Gastrocnemius medialis (tissue), 4 donors: Measurements from ENCODE around the gene PTPN4. TPM values are rescaled to one million over a fixed set of nuclear protein-coding genes. Genes with fewer than 3 reads are reported as not detected.

ENCODE experiments used
- ATAC-seq, 2 donors: fragments of 150-250 bp; one replicate each; pipeline ENCODE4 v1.9.1; 2016
- DNase-seq, 2 donors: peaks; one replicate each; pipeline ENCODE4 v3.0.0-alpha.2; 2019
- H3K27ac ChIP-seq, 4 donors: fragments of 200-600 bp; sonication (generic); 1 replicate in 1 of 4; 2 replicates in 3 of 4; pipeline ENCODE4 v1.5.1; 2016 to 2018; ENCODE audit warnings: mild to moderate bottlenecking in 2 of 4, moderate library complexity in 1 of 4
- H3K27me3 ChIP-seq, 3 donors: fragments of 200-600 bp; sonication (generic) in 2 of 3; 1 replicate in 1 of 3; 2 replicates in 2 of 3; pipeline versions ENCODE4 v1.5.1 to v1.6.0; 2016 to 2019; ENCODE audit warnings: mild to moderate bottlenecking in 1 of 3, moderate library complexity in 1 of 3
- H3K36me3 ChIP-seq, 2 donors: fragments of 200-600 bp; sonication (generic) in 1 of 2; one replicate each; pipeline ENCODE4 v1.5.1; 2017 to 2018
- H3K4me1 ChIP-seq, 2 donors: fragments of 200-600 bp; sonication (generic) in 1 of 2; one replicate each; pipeline ENCODE4 v1.5.1; 2016 to 2017; ENCODE audit warnings: mild to moderate bottlenecking in 2 of 2
- H3K4me3 ChIP-seq, 4 donors: fragments of 200-600 bp; sonication (generic) in 3 of 4; 1 replicate in 1 of 4; 2 replicates in 3 of 4; pipeline ENCODE4 v1.5.1; 2016 to 2019; ENCODE audit warnings: mild to moderate bottlenecking in 2 of 4
- H3K9me3 ChIP-seq, 3 donors: fragments of 200-600 bp; sonication (generic) in 2 of 3; 1 replicate in 1 of 3; 2 replicates in 2 of 3; pipeline ENCODE4 v1.5.1; 2016 to 2019
- POLR2A ChIP-seq, 2 donors: fragments of 450-650 bp; IDR thresholded peaks; one replicate each; pipeline ENCODE4 v1.6.1; 2017; ENCODE audit warnings: antibody characterized with exemption in 2 of 2, mild to moderate bottlenecking in 2 of 2, moderate library complexity in 2 of 2
- in situ Hi-C, 4 donors: fragments of 200-750 bp; cut with MboI; loops; one replicate each; pipeline versions ENCODE4 v1.15.0 to v1.8.0; 2017; ENCODE audit warnings: low sequenced_read_pairs in 4 of 4
- intact Hi-C: fragments of 100-400 bp; cut with DNase I; formaldehyde crosslinking; loops from one replicate; pipeline ENCODE4 v1.15.1; 2023; ENCODE audit warnings: low total_unique reads
- total RNA-seq, 4 donors: library from RNA; depleted of rRNA; stranded (reverse); fragments of >200 nt; gene quantifications; one replicate each; pipeline versions ENCODE4 v1.1.0 to v1.2.3, GENCODE V29; 2016
- TF ChIP-seq, protein P1 (sequence below), 5 experiments: fragments of 450-650 bp in 3 of 5; fragments of 200-600 bp in 2 of 5; sonication (generic) in 2 of 5; IDR thresholded peaks in 4 of 5; conservative IDR thresholded peaks in 1 of 5; 1 replicate in 4 of 5; 2 replicates in 1 of 5; pipeline ENCODE4 v1.5.1; 2016 to 2019; ENCODE audit warnings: antibody characterized with exemption in 5 of 5, mild to moderate bottlenecking in 3 of 5, moderate library complexity in 3 of 5

The PTPN4 gene
- total RNA-seq, 4 donors from 2014 or later: 12.7 to 37.8 (median 33.5) TPM

DNA sequence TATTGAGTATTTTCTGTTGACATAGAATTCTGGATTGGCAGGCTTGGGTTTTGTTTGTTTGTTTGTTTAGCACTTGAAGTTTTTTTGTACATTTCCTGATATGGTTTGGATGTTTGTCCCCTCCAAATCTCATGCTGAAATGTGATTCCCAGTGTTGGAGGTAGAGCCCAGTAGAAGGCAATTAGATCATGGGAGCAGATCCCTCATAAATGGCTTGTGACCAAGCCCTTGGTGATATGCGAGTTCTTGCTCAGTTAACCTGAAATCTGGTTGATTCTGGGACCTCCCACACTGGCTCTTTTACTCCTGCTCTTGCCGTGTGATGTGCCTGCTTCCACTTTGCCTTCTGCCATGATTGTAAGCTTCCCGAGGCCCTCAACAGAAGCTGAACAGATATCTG, 98.0 kb downstream of the PTPN4 start:
- H3K4me1 ChIP-seq: peaks cover 15 to 36% of the 10 kb centered on the region in 2 donors
- in situ Hi-C loops (no loop called here), intact Hi-C loops (no loop called here)
- TF ChIP-seq, protein P1, sequence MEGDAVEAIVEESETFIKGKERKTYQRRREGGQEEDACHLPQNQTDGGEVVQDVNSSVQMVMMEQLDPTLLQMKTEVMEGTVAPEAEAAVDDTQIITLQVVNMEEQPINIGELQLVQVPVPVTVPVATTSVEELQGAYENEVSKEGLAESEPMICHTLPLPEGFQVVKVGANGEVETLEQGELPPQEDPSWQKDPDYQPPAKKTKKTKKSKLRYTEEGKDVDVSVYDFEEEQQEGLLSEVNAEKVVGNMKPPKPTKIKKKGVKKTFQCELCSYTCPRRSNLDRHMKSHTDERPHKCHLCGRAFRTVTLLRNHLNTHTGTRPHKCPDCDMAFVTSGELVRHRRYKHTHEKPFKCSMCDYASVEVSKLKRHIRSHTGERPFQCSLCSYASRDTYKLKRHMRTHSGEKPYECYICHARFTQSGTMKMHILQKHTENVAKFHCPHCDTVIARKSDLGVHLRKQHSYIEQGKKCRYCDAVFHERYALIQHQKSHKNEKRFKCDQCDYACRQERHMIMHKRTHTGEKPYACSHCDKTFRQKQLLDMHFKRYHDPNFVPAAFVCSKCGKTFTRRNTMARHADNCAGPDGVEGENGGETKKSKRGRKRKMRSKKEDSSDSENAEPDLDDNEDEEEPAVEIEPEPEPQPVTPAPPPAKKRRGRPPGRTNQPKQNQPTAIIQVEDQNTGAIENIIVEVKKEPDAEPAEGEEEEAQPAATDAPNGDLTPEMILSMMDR (IDR thresholded peaks at IDR 0.05 in 4 of 5, conservative IDR thresholded peaks at IDR 0.05 in 1 of 5): no peak
- TF ChIP-seq POLR2A (IDR thresholded peaks at IDR 0.05): no peak
- peak overlapping the region in 1 of 4 donors; percentile 52 for H3K27ac ChIP-seq
- no peak for DNase-seq
- H3K9me3 ChIP-seq: no peaks in the 10 kb centered on the region
- no peaks in the 10 kb centered on the region for H3K36me3 ChIP-seq
- peak; percentile 56 to 68 for ATAC-seq
- H3K27me3 ChIP-seq: no peaks in the 10 kb centered on the region
- no peak overlapping the region for H3K4me3 ChIP-seq

DNA sequence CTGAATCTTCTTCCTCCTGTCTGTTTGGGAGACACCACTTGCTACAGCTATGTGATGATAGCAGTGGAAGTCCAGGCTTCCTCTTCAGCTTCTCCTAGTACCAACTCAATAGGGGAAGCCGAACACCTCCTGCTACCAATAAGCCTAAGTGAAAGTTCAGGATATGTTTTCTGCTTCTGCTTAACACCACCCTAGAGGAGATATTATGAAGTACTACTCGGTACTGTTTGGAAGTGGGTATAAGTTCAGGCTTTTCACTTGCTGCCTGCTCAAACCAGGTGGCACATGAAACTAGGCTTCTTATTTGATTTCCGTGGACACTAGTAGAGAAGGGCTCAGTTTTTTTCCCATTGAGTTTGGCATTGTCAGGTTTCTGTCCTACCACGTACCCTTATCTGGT, 99.8 kb downstream of the PTPN4 start:
- in situ Hi-C loops: no loop called here
- peaks cover 15 to 39% of the 10 kb centered on the region in 2 donors for H3K4me1 ChIP-seq
- no peak overlapping the region for H3K27ac ChIP-seq
- H3K27me3 ChIP-seq: no peaks in the 10 kb centered on the region
- no peaks in the 10 kb centered on the region for H3K36me3 ChIP-seq
- no peak overlapping the region for H3K4me3 ChIP-seq
- intact Hi-C loops: no loop called here
- DNase-seq (no peak), ATAC-seq (no peak)
- no peaks in the 10 kb centered on the region for H3K9me3 ChIP-seq
- no peak for TF ChIP-seq POLR2A (IDR thresholded peaks at IDR 0.05)
- TF ChIP-seq, protein P1 (IDR thresholded peaks at IDR 0.05 in 4 of 5, conservative IDR thresholded peaks at IDR 0.05 in 1 of 5): no peak

DNA sequence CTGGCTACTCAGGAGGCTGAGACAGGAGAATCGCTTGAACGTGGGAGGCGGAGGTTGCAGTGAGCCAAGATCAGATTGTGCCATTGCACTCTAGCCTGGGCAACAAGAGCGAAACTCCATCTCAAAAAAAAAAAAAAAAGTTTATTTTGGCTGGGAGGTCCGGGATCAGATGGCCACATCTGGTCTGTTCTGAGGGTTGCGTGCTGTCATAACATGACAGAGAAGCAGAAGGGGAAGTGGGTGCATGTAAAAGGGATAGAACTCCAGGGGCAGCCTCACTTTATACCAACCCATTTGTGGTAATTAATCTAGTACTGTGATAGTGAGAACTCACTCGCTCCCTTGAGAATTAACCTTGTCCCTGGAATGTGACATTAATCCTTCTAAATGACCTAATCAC, 101.2 kb downstream of the PTPN4 start:
- Histone ChIP-seq H3K36me3 (no peaks in the 10 kb centered on the region), H3K9me3 (no peaks in the 10 kb centered on the region), H3K27ac (no peak overlapping the region), H3K4me3 (no peak overlapping the region), H3K27me3 (no peaks in the 10 kb centered on the region), H3K4me1 (peaks cover 15 to 44% of the 10 kb centered on the region in 2 donors)
- in situ Hi-C loops: no loop called here
- intact Hi-C loops: no loop called here
- ATAC-seq (peak in 1 of 2 donors; percentile 39), DNase-seq (no peak)
- no peak for TF ChIP-seq POLR2A (IDR thresholded peaks at IDR 0.05)
- TF ChIP-seq, protein P1 (IDR thresholded peaks at IDR 0.05 in 4 of 5, conservative IDR thresholded peaks at IDR 0.05 in 1 of 5): no peak

DNA sequence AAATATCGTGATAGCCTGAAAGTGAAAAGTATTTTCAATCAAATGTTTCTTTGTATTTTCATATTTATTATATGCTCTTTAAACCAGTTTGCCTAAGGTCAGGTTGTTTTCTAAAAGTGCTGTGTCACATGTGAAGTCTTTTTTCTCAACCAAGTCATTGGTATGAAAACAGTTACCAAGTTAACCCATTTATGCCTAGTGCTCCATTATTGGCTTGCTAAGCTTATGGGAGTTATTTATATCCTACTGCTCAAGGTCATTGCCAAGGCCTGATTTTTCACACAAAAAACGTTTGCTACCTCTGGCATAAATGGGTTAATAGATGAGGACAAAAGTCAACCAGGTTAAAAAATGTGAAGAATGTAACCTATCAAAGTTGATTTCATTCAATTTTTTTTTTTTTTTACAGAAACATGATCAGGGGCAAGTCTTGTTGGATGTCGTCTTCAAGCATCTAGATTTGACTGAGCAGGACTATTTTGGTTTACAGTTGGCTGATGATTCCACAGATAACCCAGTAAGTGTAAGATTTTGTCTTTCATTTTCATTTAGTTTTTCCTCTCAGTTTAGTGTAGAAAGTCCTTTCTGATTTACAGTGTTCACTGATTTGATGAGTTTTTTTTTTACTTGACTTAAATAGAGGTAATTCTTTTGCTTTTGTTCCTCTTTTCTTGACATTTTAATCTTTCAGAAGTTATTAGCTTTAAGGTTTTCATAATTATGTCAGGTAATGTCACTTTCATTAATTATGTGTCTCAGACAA, 102.6 kb downstream of the PTPN4 start:
- TF ChIP-seq POLR2A (IDR thresholded peaks at IDR 0.05): no peak
- TF ChIP-seq, protein P1 (IDR thresholded peaks at IDR 0.05 in 4 of 5, conservative IDR thresholded peaks at IDR 0.05 in 1 of 5): no peak
- no peak for ATAC-seq

More for the DNA sequence above, 102.6 kb downstream of the PTPN4 start:
- no peak overlapping the region for H3K4me3 ChIP-seq
- intact Hi-C loops (no loop called here), in situ Hi-C loops (no loop called here)
- H3K36me3 ChIP-seq: no peaks in the 10 kb centered on the region
- no peaks in the 10 kb centered on the region for H3K9me3 ChIP-seq
- H3K27ac ChIP-seq: no peak overlapping the region
- peaks cover 14 to 48% of the 10 kb centered on the region in 2 donors for H3K4me1 ChIP-seq
- no peaks in the 10 kb centered on the region for H3K27me3 ChIP-seq
- no peak for DNase-seq
